ENCODE measurements around the gene SLC4A9.

Gene SLC4A9

GRCh38 chr5:140362311-140362710, 2.3 kb downstream of the SLC4A9 start:
- Histone ChIP-seq H3K27ac (ENCODE audit: low read depth, low read length) (no peak overlapping the region), H3K27me3 (ENCODE audit: insufficient read depth, low read length) (no peaks in the 10 kb centered on the region), H2AFZ (ENCODE audit: low read length, unreplicated experiment) (no peak overlapping the region), H3K4me3 (ENCODE audit: low read depth, low read length) (no peak overlapping the region), H3K36me3 (ENCODE audit: insufficient read depth, low read length) (no peaks in the 10 kb centered on the region), H3K79me2 (ENCODE audit: control insufficient read depth, insufficient read depth, low read length, unreplicated experiment) (no peaks in the 10 kb centered on the region), H3K4me1 (ENCODE audit: control insufficient read depth, insufficient read depth, low read length, unreplicated experiment) (no peaks in the 10 kb centered on the region)

GRCh38 chr5:140362875-140363630, 3.1 kb downstream of the SLC4A9 start:
- Histone ChIP-seq H2AFZ (ENCODE audit: low read length, unreplicated experiment) (peak overlapping the region; percentile 29), H3K27me3 (ENCODE audit: insufficient read depth, low read length) (0 out of 2 replicates have a peak, but pooled peaks cover 2% of the 10 kb centered on the region), H3K79me2 (ENCODE audit: control insufficient read depth, insufficient read depth, low read length, unreplicated experiment) (no peaks in the 10 kb centered on the region), H3K4me1 (ENCODE audit: control insufficient read depth, insufficient read depth, low read length, unreplicated experiment) (no peaks in the 10 kb centered on the region), H3K27ac (ENCODE audit: low read depth, low read length) (no peak overlapping the region), H3K4me3 (ENCODE audit: low read depth, low read length) (peak overlapping the region; percentile 64), H3K36me3 (ENCODE audit: insufficient read depth, low read length) (no peaks in the 10 kb centered on the region)

- H3K79me2 ChIP-seq (ENCODE audit: control insufficient read depth, insufficient read depth, low read length, unreplicated experiment): no peaks in the 10 kb centered on the region
- peak overlapping the region; percentile 29 for H2AFZ ChIP-seq (ENCODE audit: low read length, unreplicated experiment)
- H3K27me3 ChIP-seq (ENCODE audit: insufficient read depth, low read length): 0 out of 2 replicates have a peak, but pooled peaks cover 2% of the 10 kb centered on the region
- H3K27ac ChIP-seq (ENCODE audit: low read depth, low read length): no peak overlapping the region
- H3K36me3 ChIP-seq (ENCODE audit: insufficient read depth, low read length): no peaks in the 10 kb centered on the region
- H3K4me3 ChIP-seq (ENCODE audit: low read depth, low read length): peak overlapping the region; percentile 64
- H3K4me1 ChIP-seq (ENCODE audit: control insufficient read depth, insufficient read depth, low read length, unreplicated experiment): no peaks in the 10 kb centered on the region
Observed at GRCh38 chr5:140363631-140364471, 3.9 kb downstream of the SLC4A9 start.

GRCh38 chr5:140364472-140364765, 4.4 kb downstream of the SLC4A9 start:
- no peak overlapping the region for H3K27ac ChIP-seq (ENCODE audit: low read depth, low read length)
- no peaks in the 10 kb centered on the region for H3K4me1 ChIP-seq (ENCODE audit: control insufficient read depth, insufficient read depth, low read length, unreplicated experiment)
- no peaks in the 10 kb centered on the region for H3K36me3 ChIP-seq (ENCODE audit: insufficient read depth, low read length)
- no peak overlapping the region for H3K4me3 ChIP-seq (ENCODE audit: low read depth, low read length)
- no peaks in the 10 kb centered on the region for H3K79me2 ChIP-seq (ENCODE audit: control insufficient read depth, insufficient read depth, low read length, unreplicated experiment)
- 0 out of 2 replicates have a peak, but pooled peaks cover 2% of the 10 kb centered on the region for H3K27me3 ChIP-seq (ENCODE audit: insufficient read depth, low read length)
- no peak overlapping the region for H2AFZ ChIP-seq (ENCODE audit: low read length, unreplicated experiment)

- H3K4me1 ChIP-seq (ENCODE audit: control insufficient read depth, insufficient read depth, low read length, unreplicated experiment): no peaks in the 10 kb centered on the region
- H3K27me3 ChIP-seq (ENCODE audit: insufficient read depth, low read length): 0 out of 2 replicates have a peak, but pooled peaks cover 2% of the 10 kb centered on the region
- no peak overlapping the region for H3K4me3 ChIP-seq (ENCODE audit: low read depth, low read length)
- H2AFZ ChIP-seq (ENCODE audit: low read length, unreplicated experiment): no peak overlapping the region
- no peaks in the 10 kb centered on the region for H3K79me2 ChIP-seq (ENCODE audit: control insufficient read depth, insufficient read depth, low read length, unreplicated experiment)
- no peak overlapping the region for H3K27ac ChIP-seq (ENCODE audit: low read depth, low read length)
- no peaks in the 10 kb centered on the region for H3K36me3 ChIP-seq (ENCODE audit: insufficient read depth, low read length)
Observed at GRCh38 chr5:140365282-140365681, 5.3 kb downstream of the SLC4A9 start.

GRCh38 chr5:140365941-140366340, 5.9 kb downstream of the SLC4A9 start:
- no peaks in the 10 kb centered on the region for H3K36me3 ChIP-seq (ENCODE audit: insufficient read depth, low read length)
- 0 out of 2 replicates have a peak, but pooled peaks cover 2% of the 10 kb centered on the region for H3K27me3 ChIP-seq (ENCODE audit: insufficient read depth, low read length)
- H3K27ac ChIP-seq (ENCODE audit: low read depth, low read length): no peak overlapping the region
- no peaks in the 10 kb centered on the region for H3K79me2 ChIP-seq (ENCODE audit: control insufficient read depth, insufficient read depth, low read length, unreplicated experiment)
- H3K4me1 ChIP-seq (ENCODE audit: control insufficient read depth, insufficient read depth, low read length, unreplicated experiment): no peaks in the 10 kb centered on the region
- H3K4me3 ChIP-seq (ENCODE audit: low read depth, low read length): no peak overlapping the region
- no peak overlapping the region for H2AFZ ChIP-seq (ENCODE audit: low read length, unreplicated experiment)

- Histone ChIP-seq H3K36me3 (ENCODE audit: insufficient read depth, low read length) (no peaks in the 10 kb centered on the region), H3K79me2 (ENCODE audit: control insufficient read depth, insufficient read depth, low read length, unreplicated experiment) (no peaks in the 10 kb centered on the region), H3K4me3 (ENCODE audit: low read depth, low read length) (no peak overlapping the region), H3K27ac (ENCODE audit: low read depth, low read length) (no peak overlapping the region), H3K4me1 (ENCODE audit: control insufficient read depth, insufficient read depth, low read length, unreplicated experiment) (no peaks in the 10 kb centered on the region), H3K27me3 (ENCODE audit: insufficient read depth, low read length) (0 out of 2 replicates have a peak, but pooled peaks cover 2% of the 10 kb centered on the region), H2AFZ (ENCODE audit: low read length, unreplicated experiment) (no peak overlapping the region)
Observed at GRCh38 chr5:140366589-140367255, 6.7 kb downstream of the SLC4A9 start.

GRCh38 chr5:140367256-140368013, 7.4 kb downstream of the SLC4A9 start:
- Histone ChIP-seq H3K79me2 (ENCODE audit: control insufficient read depth, insufficient read depth, low read length, unreplicated experiment) (no peaks in the 10 kb centered on the region), H3K4me1 (ENCODE audit: control insufficient read depth, insufficient read depth, low read length, unreplicated experiment) (no peaks in the 10 kb centered on the region), H3K36me3 (ENCODE audit: insufficient read depth, low read length) (no peaks in the 10 kb centered on the region), H3K27me3 (ENCODE audit: insufficient read depth, low read length) (0 out of 2 replicates have a peak, but pooled peaks cover 2% of the 10 kb centered on the region), H2AFZ (ENCODE audit: low read length, unreplicated experiment) (no peak overlapping the region), H3K27ac (ENCODE audit: low read depth, low read length) (no peak overlapping the region), H3K4me3 (ENCODE audit: low read depth, low read length) (no peak overlapping the region)

GRCh38 chr5:140371356-140372151, 11.6 kb downstream of the SLC4A9 start:
- H2AFZ ChIP-seq (ENCODE audit: low read length, unreplicated experiment): no peak overlapping the region
- no peak overlapping the region for H3K4me3 ChIP-seq (ENCODE audit: low read depth, low read length)
- H3K4me1 ChIP-seq (ENCODE audit: control insufficient read depth, insufficient read depth, low read length, unreplicated experiment): peaks cover 5% of the 10 kb centered on the region
- H3K27ac ChIP-seq (ENCODE audit: low read depth, low read length): no peak overlapping the region
- no peaks in the 10 kb centered on the region for H3K79me2 ChIP-seq (ENCODE audit: control insufficient read depth, insufficient read depth, low read length, unreplicated experiment)
- no peaks in the 10 kb centered on the region for H3K36me3 ChIP-seq (ENCODE audit: insufficient read depth, low read length)
- H3K27me3 ChIP-seq (ENCODE audit: insufficient read depth, low read length): 0 out of 2 replicates have a peak, but pooled peaks cover 2% of the 10 kb centered on the region

All from ACC112 (cell line).